ENCODE measurements around the gene SKI. TPM values are rescaled to one million over a fixed set of nuclear protein-coding genes. Genes with fewer than 3 reads are reported as not detected.
A peak's percentile ranks its signal among the peaks of the same experiment; 100 is the strongest.

Gene SKI
- total and polyA plus RNA-seq, 2 donors (not counting 1 experiment from before 2014, with no cell fraction given), result 14.9 to 74.9 TPM

GRCh38 chr1:2288311-2288710 is 60.2 kb downstream of the SKI start:
- Mint-ChIP-seq H3K4me3 (peak overlapping the region; percentile 32), H3K4me1 (peaks cover 55% of the 10 kb centered on the region), H3K9me3 (ENCODE audit: insufficient read depth) (no peaks in the 10 kb centered on the region), H3K27ac (no peak overlapping the region), H3K27me3 (no peaks in the 10 kb centered on the region)
- TF ChIP-seq EZH2 (IDR thresholded peaks at IDR 0.05; ENCODE audit: borderline replicate concordance, insufficient read depth, low read depth, low read length, poor library complexity, severe bottlenecking), result no peak
- no peak for TF ChIP-seq CTCF (IDR thresholded peaks at IDR 0.05)
- no peak overlapping the region for H3K4me3 ChIP-seq (ENCODE audit: control extremely low read depth in 1 of 5, extremely low read depth in 1 of 5, insufficient read depth in 1 of 5, low read depth in 2 of 5, low read length in 4 of 5)
- peaks cover 97% of the 10 kb centered on the region for H4K20me1 ChIP-seq (ENCODE audit: control insufficient read depth, insufficient read depth, low read length, poor library complexity, severe bottlenecking)
- H3K9me3 ChIP-seq (ENCODE audit: control extremely low read depth in 1 of 3, control insufficient read depth in 2 of 3, insufficient read depth in 1 of 3, low read length in 2 of 3), result no peaks in the 10 kb centered on the region
- intact Hi-C loops (cut with micrococcal nuclease), result no loop called here
- ChIA-PET CTCF (interaction anchor here (1.2 kb wide), 1 partner anchor 88 kb away, joined by 3 read pairs; no protein-coding TSS in a partner anchor), POLR2A (no interaction called here)
- no peaks in the 10 kb centered on the region for H3K36me3 ChIP-seq (replicated peaks in 1 of 2; ENCODE audit: control extremely low read depth in 1 of 2, control insufficient read depth in 1 of 2, extremely low read depth in 1 of 2, insufficient read depth in 2 of 2, low read length in 1 of 2)
- 90% methylated on average over 9 of the region's 10 CpGs for WGBS (ENCODE audit: insufficient coverage)
- H3K4me1 ChIP-seq (ENCODE audit: control insufficient read depth in 2 of 2, insufficient read depth in 2 of 2, low read length in 2 of 2), result peaks cover 40 to 55% of the 10 kb centered on the region in 2 donors
- H3K27me3 ChIP-seq (replicated peaks in 1 of 4; ENCODE audit: control extremely low read depth in 1 of 4, control insufficient read depth in 3 of 4, insufficient read depth in 4 of 4, low read length in 3 of 4), result no peaks in the 10 kb centered on the region
- H2AFZ ChIP-seq (ENCODE audit: insufficient read depth, low read depth, low read length, poor library complexity, severe bottlenecking), result no peak overlapping the region
- DNase-seq (no peak), ATAC-seq (ENCODE audit: low read depth) (no peak)
- no peak overlapping the region for H3K9ac ChIP-seq (ENCODE audit: low read length)
- no peak overlapping the region for H3K27ac ChIP-seq (ENCODE audit: low read length in 2 of 2)
- H3K79me2 ChIP-seq (ENCODE audit: control insufficient read depth, insufficient read depth, low read length), result peaks cover 98% of the 10 kb centered on the region
- peak overlapping the region; percentile 18 for H3K4me2 ChIP-seq (replicated peaks; ENCODE audit: low read depth, low read length, poor library complexity, severe bottlenecking)

- peaks cover 46 to 62% of the 10 kb centered on the region in 2 donors for H3K4me1 ChIP-seq (ENCODE audit: control insufficient read depth in 2 of 2, insufficient read depth in 2 of 2, low read length in 2 of 2)
- no peak overlapping the region for H3K27ac Mint-ChIP-seq
- CTCF ChIA-PET, result interaction anchor here (0.6 to 1.2 kb wide), 2 partner anchors 88 to 293 kb away, joined by 3 read pairs; no protein-coding TSS in a partner anchor
Measured at GRCh38 chr1:2288816-2289536, 60.9 kb downstream of the SKI start.

More at GRCh38 chr1:2288816-2289536, 60.9 kb downstream of the SKI start:
- H3K4me2 ChIP-seq (replicated peaks; ENCODE audit: low read depth, low read length, poor library complexity, severe bottlenecking), result peak overlapping the region; percentile 79
- POLR2A ChIA-PET, result interaction anchor here (0.8 to 2.3 kb wide), 2 partner anchors 12 to 27 kb away, joined by 4 to 20 read pairs; no protein-coding TSS in a partner anchor
- no peak for DNase-seq
- Mint-ChIP-seq H3K9me3 (ENCODE audit: insufficient read depth) (no peaks in the 10 kb centered on the region), H3K27me3 (no peaks in the 10 kb centered on the region), H3K4me1 (peaks cover 61% of the 10 kb centered on the region), H3K4me3 (peak overlapping the region; percentile 39)
- WGBS (ENCODE audit: insufficient coverage), result 91% methylated on average over 13 of the region's 20 CpGs
- H3K27ac ChIP-seq (ENCODE audit: low read length in 2 of 2), result no peak overlapping the region
- TF ChIP-seq EZH2 (IDR thresholded peaks at IDR 0.05; ENCODE audit: borderline replicate concordance, insufficient read depth, low read depth, low read length, poor library complexity, severe bottlenecking) (no peak), CTCF (IDR thresholded peaks at IDR 0.05) (no peak)
- no peak for ATAC-seq (ENCODE audit: low read depth)
- H3K27me3 ChIP-seq (replicated peaks in 1 of 4; ENCODE audit: control extremely low read depth in 1 of 4, control insufficient read depth in 3 of 4, insufficient read depth in 4 of 4, low read length in 3 of 4), result no peaks in the 10 kb centered on the region
- peaks cover 98% of the 10 kb centered on the region for H3K79me2 ChIP-seq (ENCODE audit: control insufficient read depth, insufficient read depth, low read length)
- no peak overlapping the region for H2AFZ ChIP-seq (ENCODE audit: insufficient read depth, low read depth, low read length, poor library complexity, severe bottlenecking)
- H4K20me1 ChIP-seq (ENCODE audit: control insufficient read depth, insufficient read depth, low read length, poor library complexity, severe bottlenecking), result peaks cover 97% of the 10 kb centered on the region
- intact Hi-C loops (cut with micrococcal nuclease), result no loop called here
- H3K9me3 ChIP-seq (ENCODE audit: control extremely low read depth in 1 of 3, control insufficient read depth in 2 of 3, insufficient read depth in 1 of 3, low read length in 2 of 3), result no peaks in the 10 kb centered on the region
- no peak overlapping the region for H3K9ac ChIP-seq (ENCODE audit: low read length)
- H3K4me3 ChIP-seq (ENCODE audit: control extremely low read depth in 1 of 5, extremely low read depth in 1 of 5, insufficient read depth in 1 of 5, low read depth in 2 of 5, low read length in 4 of 5), result no peak overlapping the region
- no peaks in the 10 kb centered on the region for H3K36me3 ChIP-seq (replicated peaks in 1 of 2; ENCODE audit: control extremely low read depth in 1 of 2, control insufficient read depth in 1 of 2, extremely low read depth in 1 of 2, insufficient read depth in 2 of 2, low read length in 1 of 2)

All from B cell (primary cell).